ENCODE data around the gene NTPCR.
A peak's percentile ranks its signal among the peaks of the same experiment; 100 is the strongest.

NTPCR gene

DNA sequence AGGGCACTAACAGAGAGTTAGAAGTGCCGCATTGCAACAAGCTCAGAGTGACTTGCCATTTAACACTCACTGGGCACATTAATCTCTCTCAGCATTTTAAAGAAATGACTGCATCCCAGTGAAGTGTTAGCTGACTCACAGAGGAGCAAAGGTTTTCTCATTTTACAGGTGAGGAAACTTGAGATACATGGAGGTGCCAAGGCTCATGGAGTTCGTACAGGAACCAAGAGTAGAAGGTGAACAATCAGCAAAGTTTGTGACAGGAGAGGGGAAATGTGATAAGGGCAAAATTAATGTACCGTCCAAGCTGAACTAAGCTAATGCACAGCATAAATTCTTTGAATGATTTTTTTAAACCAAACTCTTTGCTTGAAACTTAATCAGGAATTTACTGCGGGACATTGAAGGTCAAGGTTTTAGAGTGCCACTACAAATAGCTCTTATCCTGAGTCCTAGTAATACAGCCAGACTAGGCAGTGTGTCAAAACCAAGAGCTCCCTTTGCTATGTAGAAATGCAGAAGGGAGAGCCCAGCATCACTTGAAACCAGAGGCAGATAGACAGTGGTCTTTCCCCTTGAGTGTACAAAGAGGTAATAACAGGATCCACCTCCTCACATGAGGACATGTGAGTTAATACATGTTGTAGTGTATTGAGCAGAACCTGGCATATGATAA lies 22.4 kb upstream of the NTPCR start:
- no peak for DNase-seq

GRCh38 chr1:232932486-232933425 lies 17.7 kb upstream of the NTPCR start:
- no peak for DNase-seq

GRCh38 chr1:232936941-232937340 lies 13.5 kb upstream of the NTPCR start:
- DNase-seq, result no peak

- DNase-seq, result no peak
Measured at GRCh38 chr1:232937741-232938375, 12.6 kb upstream of the NTPCR start.

- DNase-seq, result no peak
Measured at GRCh38 chr1:232938926-232939325, 11.5 kb upstream of the NTPCR start.

DNA sequence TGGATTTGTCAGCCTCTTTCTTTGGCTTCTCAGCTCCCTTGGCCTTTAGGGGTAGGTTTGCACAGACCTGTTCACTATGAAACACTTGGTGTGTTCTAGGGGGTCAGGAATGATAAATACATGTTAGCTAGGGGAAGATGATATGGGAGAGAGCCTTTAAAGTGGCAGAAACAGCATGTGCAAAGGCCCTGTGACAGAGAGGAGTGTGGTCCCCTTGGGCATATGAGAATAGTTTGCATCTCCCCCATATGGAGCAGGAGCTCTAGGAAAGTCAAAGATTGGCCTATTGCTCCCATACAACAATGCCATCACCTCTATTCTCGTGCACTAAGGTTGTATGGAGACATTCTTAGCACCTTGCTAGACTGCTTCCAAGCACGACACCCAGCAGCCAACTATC lies 10.7 kb upstream of the NTPCR start:
- DNase-seq, result no peak

DNA sequence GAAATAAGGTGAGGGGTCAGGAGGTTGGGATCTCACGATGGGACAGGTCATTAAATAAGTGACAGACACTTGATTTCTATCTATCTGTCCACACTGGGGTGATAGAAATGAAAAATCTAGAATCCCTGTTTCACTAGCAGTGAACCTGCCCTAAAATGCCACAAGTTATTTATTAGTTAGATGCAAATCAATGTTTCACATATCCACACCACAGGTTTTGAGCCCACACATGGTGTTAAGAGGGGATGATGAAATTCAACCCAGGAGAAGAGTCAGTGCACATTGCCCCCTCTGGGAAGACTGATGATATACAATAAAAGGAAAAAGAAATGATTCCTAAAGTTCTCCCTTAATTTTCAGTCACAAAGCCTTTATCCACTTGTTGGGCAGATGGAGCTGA lies 10.1 kb upstream of the NTPCR start:
- no peak for DNase-seq

- DNase-seq, result no peak
Measured at GRCh38 chr1:232942413-232943294, 7.8 kb upstream of the NTPCR start.

GRCh38 chr1:232943679-232944252 lies 6.6 kb upstream of the NTPCR start:
- DNase-seq, result peak; percentile 24

DNA sequence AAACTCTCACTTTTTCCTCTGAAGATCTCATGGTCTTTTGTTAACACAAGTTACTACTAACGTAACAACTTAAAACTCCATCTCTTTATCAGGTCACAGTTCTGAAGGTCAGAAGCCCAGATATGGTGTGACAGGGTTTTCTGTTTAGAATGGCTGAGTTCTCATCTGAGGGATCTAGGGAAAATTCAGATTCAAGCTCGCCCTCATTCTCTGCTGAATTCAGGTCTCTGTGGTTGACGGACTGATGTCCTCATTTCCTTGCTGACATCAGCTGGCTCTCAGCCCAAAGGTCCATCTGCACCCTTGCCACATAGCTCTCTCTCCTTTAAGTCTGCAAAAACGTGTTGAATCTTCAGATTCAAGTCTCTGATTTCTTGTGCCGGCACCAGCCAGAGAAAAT lies 6.1 kb upstream of the NTPCR start:
- DNase-seq, result no peak

DNA sequence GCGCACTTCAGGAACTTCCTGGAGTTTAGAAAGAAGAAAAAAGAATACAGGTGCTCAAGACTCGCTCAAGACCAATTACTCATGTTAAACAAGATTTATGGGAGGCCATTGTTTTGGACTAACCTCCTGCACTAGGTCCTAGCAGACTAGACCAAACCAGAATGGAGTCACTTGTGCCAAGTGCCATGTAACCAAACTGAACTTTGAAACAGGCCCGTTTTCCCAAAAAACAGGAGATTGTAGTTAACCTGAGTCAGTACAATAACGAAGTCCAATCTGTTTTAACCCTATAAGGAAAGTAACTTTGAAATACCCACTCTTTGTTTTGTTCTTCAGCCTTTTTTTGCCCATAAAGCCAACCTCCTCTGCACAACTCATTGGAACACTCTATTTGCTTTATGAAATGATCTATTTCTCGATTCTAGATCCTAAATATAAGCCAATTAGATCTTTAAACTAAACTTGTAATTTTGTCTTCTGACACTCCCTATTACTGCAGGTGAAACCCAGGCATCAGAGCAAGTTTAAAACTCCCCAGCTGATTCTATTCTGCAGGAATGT lies 695 bp upstream of the NTPCR start:
- DNase-seq, result no peak

GRCh38 chr1:232951180-232951579 lies 769 bp downstream of the NTPCR start:
- peak; percentile 28 for DNase-seq

GRCh38 chr1:232951605-232952004 lies 1.2 kb downstream of the NTPCR start:
- no peak for DNase-seq

- peak; percentile 41 for DNase-seq
Measured at GRCh38 chr1:232952514-232953499, 2.4 kb downstream of the NTPCR start.

DNA sequence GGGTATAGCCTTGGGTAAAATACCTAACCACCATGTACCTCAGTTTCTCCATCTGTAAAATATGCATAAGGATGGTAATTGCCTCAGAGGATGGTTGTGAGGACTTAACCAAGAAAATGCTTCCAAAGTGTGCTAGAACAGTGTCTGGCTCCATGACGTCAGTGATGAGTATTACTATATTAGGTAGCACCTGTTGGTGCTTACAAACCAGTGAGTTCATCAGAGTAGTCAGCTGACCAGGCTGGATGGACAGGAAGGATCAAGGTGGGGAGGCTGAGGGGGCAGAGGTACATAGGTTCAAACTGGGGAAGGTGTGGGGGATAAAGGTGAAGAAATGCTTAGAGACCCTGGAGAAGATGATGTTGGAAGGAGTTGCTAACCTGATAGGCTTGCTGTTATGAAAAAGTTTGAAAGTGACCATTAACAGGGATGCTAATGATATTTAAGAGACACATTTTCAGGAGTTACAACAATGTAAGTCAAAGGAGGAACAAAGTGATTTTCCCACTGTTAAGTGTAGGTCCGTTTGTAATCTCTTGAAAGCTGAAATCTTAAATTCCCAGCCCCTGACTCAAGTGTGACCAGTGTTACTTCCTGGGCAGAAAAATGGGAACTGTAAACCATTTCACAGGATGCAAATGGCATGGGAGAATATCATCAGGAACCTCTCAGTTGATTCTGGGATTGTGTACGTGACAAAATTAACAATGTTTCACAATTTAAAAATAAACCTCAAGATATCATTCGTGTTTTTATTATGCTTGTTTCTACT lies 4.4 kb downstream of the NTPCR start:
- DNase-seq, result no peak

DNA sequence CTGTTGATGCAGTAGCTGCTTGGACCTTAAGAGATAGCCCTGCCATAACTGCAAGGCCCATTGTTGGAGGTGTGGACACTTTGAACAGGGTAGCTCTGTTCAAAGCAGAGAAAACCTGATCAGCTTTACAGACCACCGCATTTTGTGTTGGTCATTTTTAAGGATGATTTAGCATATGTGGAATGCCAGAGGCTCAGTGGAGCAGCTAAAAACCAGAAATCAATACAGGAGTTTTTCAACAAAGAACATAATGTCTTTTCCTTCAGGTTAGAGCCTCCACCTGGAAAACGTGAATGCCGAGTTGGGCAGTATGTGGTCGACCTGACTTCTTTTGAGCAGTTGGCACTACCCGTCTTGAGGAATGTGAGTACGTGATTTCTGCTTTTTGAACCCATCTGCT lies 5.7 kb downstream of the NTPCR start:
- DNase-seq, result no peak

- DNase-seq, result no peak
Measured at GRCh38 chr1:232958067-232958466, 7.7 kb downstream of the NTPCR start.

GRCh38 chr1:232962761-232963745 lies 12.6 kb downstream of the NTPCR start:
- no peak for DNase-seq

DNA sequence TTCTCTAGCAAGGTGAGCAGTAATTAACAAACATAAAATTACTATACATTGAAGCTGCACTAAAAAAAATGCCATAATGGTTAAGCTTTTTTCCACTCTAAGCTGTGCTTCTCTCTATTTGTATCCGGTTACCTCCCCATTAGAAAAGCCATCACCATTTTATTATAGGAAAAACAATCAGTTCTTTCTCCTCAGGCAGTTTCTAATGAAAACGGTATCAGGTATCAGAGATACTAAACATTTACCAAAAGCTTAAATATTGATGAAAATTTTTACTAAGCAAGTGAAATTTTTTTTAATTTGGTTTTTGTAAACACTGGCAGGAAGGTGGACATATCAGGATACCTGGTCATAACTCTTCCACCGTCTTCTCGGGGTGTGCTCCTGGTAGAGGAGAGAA lies 14.2 kb downstream of the NTPCR start:
- no peak for DNase-seq

All from activated CD4-positive, alpha-beta T cell treated with anti-CD3 and anti-CD28 coated beads, Interleukin-2, Interleukin-6, amounts not matched to agents 100 ng/mL and 50 ng/mL, durations not matched to agents 16 hours and 8 hours (primary cell).